KMS-11 (cell line): ENCODE results near the gene ONECUT2.

Experiments used
- H2AFZ ChIP-seq: fragments of 200-600 bp; sonication (generic); 2 replicates; pipeline ENCODE4 v1.6.1; 2016; ENCODE audit warnings: antibody characterized with exemption, mixed run types, low read depth
- H3K27ac ChIP-seq: fragments of 200-600 bp; sonication (generic); 2 replicates; pipeline ENCODE4 v1.6.1; 2016; ENCODE audit warnings: mild to moderate bottlenecking, mixed run types
- H3K27me3 ChIP-seq: fragments of 200-600 bp; sonication (generic); 2 replicates; pipeline ENCODE4 v1.6.1; 2017; ENCODE audit warnings: mild to moderate bottlenecking, low read depth, mixed run types, moderate library complexity; ENCODE audit not compliant: insufficient read depth
- H3K36me3 ChIP-seq: fragments of 200-600 bp; sonication (generic); 2 replicates; pipeline ENCODE4 v1.6.1; 2017; ENCODE audit warnings: mild to moderate bottlenecking, mixed run types; ENCODE audit not compliant: insufficient read depth
- H3K4me1 ChIP-seq: fragments of 200-600 bp; sonication (generic); 2 replicates; pipeline ENCODE4 v1.6.1; 2016; ENCODE audit warnings: mild to moderate bottlenecking, low read depth, mixed run types; ENCODE audit not compliant: poor library complexity, severe bottlenecking
- H3K4me2 ChIP-seq: fragments of 200-600 bp; sonication (generic); 2 replicates; pipeline ENCODE4 v1.7.0; 2016; ENCODE audit warnings: mild to moderate bottlenecking, mixed run types
- H3K4me3 ChIP-seq: fragments of 200-600 bp; sonication (generic); IDR thresholded peaks from 2 replicates; pipeline ENCODE4 v1.6.1; 2017; ENCODE audit warnings: low read depth, low read length, mixed read lengths; ENCODE audit not compliant: insufficient read depth
- H3K79me2 ChIP-seq: fragments of 200-600 bp; sonication (generic); 2 replicates; pipeline ENCODE4 v1.6.1; 2016; ENCODE audit warnings: low read depth, mixed run types; ENCODE audit not compliant: insufficient read depth
- H3K9ac ChIP-seq: fragments of 200-600 bp; sonication (generic); 2 replicates; pipeline ENCODE4 v1.6.1; 2016; ENCODE audit warnings: mild to moderate bottlenecking, mixed run types
- H4K20me1 ChIP-seq: fragments of 200-600 bp; sonication (generic); 2 replicates; pipeline ENCODE4 v1.6.1; 2016; ENCODE audit warnings: mild to moderate bottlenecking, mixed run types; ENCODE audit not compliant: insufficient read depth
- TF ChIP-seq, protein P1 (sequence below): fragments of 200-600 bp; sonication (generic); conservative IDR thresholded peaks from 2 replicates; pipeline ENCODE4 v1.6.1; 2017; ENCODE audit warnings: low read depth, mild to moderate bottlenecking, antibody characterized with exemption, low read length, moderate library complexity, mixed read lengths

The ONECUT2 gene

GRCh38 chr18:57430079-57431001 is 4.8 kb upstream of the ONECUT2 start:
- Histone ChIP-seq H3K4me3 (no peak overlapping the region), H3K79me2 (no peaks in the 10 kb centered on the region), H2AFZ (peak overlapping the region; percentile 38), H3K36me3 (no peaks in the 10 kb centered on the region), H3K27ac (peak overlapping the region; percentile 60), H3K4me2 (peak overlapping the region; percentile 30; the same call in 1 of the 2 replicates), H3K27me3 (no peaks in the 10 kb centered on the region; the same call in 1 of the 2 replicates), H3K9ac (peak overlapping the region; percentile 35; the same call in 1 of the 2 replicates), H4K20me1 (no peaks in the 10 kb centered on the region), H3K4me1 (peaks cover 41% of the 10 kb centered on the region)
- TF ChIP-seq, protein P1, sequence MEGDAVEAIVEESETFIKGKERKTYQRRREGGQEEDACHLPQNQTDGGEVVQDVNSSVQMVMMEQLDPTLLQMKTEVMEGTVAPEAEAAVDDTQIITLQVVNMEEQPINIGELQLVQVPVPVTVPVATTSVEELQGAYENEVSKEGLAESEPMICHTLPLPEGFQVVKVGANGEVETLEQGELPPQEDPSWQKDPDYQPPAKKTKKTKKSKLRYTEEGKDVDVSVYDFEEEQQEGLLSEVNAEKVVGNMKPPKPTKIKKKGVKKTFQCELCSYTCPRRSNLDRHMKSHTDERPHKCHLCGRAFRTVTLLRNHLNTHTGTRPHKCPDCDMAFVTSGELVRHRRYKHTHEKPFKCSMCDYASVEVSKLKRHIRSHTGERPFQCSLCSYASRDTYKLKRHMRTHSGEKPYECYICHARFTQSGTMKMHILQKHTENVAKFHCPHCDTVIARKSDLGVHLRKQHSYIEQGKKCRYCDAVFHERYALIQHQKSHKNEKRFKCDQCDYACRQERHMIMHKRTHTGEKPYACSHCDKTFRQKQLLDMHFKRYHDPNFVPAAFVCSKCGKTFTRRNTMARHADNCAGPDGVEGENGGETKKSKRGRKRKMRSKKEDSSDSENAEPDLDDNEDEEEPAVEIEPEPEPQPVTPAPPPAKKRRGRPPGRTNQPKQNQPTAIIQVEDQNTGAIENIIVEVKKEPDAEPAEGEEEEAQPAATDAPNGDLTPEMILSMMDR: no peak

DNA sequence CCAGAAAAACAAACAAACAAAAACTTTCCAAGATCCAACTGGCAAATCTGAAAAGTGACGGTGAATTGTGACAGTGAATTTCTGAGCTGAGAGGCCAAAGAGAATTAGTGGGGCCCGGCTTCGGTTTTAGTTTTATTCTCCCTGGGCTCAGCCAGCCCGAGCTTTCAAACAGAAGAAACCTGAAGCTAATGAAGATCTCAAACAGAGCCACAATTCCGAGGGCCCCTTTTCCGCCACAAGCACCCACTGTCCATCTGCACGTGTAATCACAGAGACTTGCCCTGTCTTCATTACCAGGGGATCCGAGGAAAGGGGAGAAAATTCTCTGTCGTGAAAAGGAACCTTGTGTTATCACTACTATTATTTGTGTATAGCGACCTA is 4.2 kb upstream of the ONECUT2 start:
- H3K4me2 ChIP-seq: no peak overlapping the region
- no peaks in the 10 kb centered on the region for H4K20me1 ChIP-seq
- no peak overlapping the region for H2AFZ ChIP-seq
- H3K4me3 ChIP-seq: no peak overlapping the region
- H3K36me3 ChIP-seq: no peaks in the 10 kb centered on the region
- peaks cover 35% of the 10 kb centered on the region for H3K4me1 ChIP-seq
- H3K27ac ChIP-seq: no peak overlapping the region
- H3K79me2 ChIP-seq: peaks cover 1% of the 10 kb centered on the region
- TF ChIP-seq, protein P1: no peak
- H3K9ac ChIP-seq: no peak overlapping the region
- no peaks in the 10 kb centered on the region; the same call in 1 of the 2 replicates for H3K27me3 ChIP-seq

DNA sequence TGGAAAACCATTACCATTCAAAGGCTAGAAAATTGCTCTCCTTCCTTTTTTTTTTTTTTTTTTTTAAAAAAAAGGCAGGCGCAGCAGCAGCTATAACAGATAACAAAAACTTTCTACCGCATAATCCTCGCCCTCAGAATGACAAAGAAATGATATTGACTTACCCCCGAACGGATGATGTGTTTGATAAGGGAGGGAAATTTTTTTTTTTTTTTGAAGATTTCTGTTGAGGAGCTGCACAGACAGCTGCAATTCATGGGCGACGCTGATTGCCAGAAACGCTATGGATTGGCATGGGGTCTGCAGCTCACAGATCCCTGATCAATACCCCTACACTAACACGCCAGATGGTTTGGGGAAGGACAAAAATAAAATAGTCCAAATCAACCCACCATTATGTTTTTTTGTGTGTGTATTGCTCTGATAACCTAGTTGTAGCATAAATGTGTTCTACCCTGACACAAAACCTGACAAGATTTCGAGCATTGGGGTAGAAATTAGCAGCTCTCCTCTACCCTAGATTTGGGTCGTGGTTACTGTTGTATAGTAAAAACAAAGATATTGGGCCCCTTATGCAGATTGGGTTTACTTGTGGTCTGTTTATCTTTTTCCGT is 3.6 kb upstream of the ONECUT2 start:
- Histone ChIP-seq H3K4me2 (no peak overlapping the region), H3K27ac (no peak overlapping the region), H3K36me3 (no peaks in the 10 kb centered on the region), H3K79me2 (peaks cover 7% of the 10 kb centered on the region), H3K4me1 (peaks cover 34% of the 10 kb centered on the region), H3K27me3 (no peaks in the 10 kb centered on the region; the same call in 1 of the 2 replicates), H2AFZ (no peak overlapping the region), H3K9ac (no peak overlapping the region), H3K4me3 (no peak overlapping the region), H4K20me1 (no peaks in the 10 kb centered on the region)
- TF ChIP-seq, protein P1: no peak

GRCh38 chr18:57432140-57432539 is 3.0 kb upstream of the ONECUT2 start:
- Histone ChIP-seq H3K27ac (no peak overlapping the region), H3K4me1 (peaks cover 31% of the 10 kb centered on the region), H3K27me3 (no peaks in the 10 kb centered on the region; the same call in 1 of the 2 replicates), H3K36me3 (no peaks in the 10 kb centered on the region), H3K4me3 (no peak overlapping the region), H3K79me2 (peaks cover 13% of the 10 kb centered on the region), H2AFZ (no peak overlapping the region), H3K9ac (no peak overlapping the region), H4K20me1 (no peaks in the 10 kb centered on the region), H3K4me2 (no peak overlapping the region)
- TF ChIP-seq, protein P1: no peak
